Right lobe of liver (tissue), 6 donors: ENCODE measurements around the gene CLDN20. TPM values are rescaled to one million over a fixed set of nuclear protein-coding genes. Genes with fewer than 3 reads are reported as not detected.
A peak's percentile ranks its signal among the peaks of the same experiment; 100 is the strongest.
"Not testable (repeated sequence)": the region's sequence is repeated elsewhere in the genome, so short reads cannot be mapped to it uniquely, and the experiment has no call there.

ENCODE experiments used
- ATAC-seq, 4 donors: fragments of 200-7000 bp; cut with Tn5 transposase; one replicate each; pipeline ENCODE4 v1.9.1; 2020; ENCODE audit warnings: mild to moderate bottlenecking in 4 of 4, moderate library complexity in 4 of 4
- DNase-seq, 3 donors: peaks; one replicate each; pipeline ENCODE4 v3.0.0-alpha.2; 2020
- H3K27ac ChIP-seq, 3 donors: fragments of 200-600 bp; one replicate each; pipeline ENCODE4 v1.8.0; 2022
- H3K27me3 ChIP-seq, 2 donors: fragments of 200-600 bp; one replicate each; pipeline ENCODE4 v1.8.0; 2022
- H3K36me3 ChIP-seq, 4 donors: fragments of 200-600 bp; sonication (generic) in 1 of 4; one replicate each; pipeline versions ENCODE4 v1.5.1 to v1.8.0; 2017 to 2022; ENCODE audit warnings: control low read depth in 1 of 4
- H3K4me1 ChIP-seq, 4 donors: fragments of 200-600 bp; sonication (generic) in 1 of 4; one replicate each; pipeline versions ENCODE4 v1.5.1 to v1.8.0; 2017 to 2022; ENCODE audit warnings: control low read depth in 1 of 4
- H3K4me3 ChIP-seq, 3 donors: fragments of 200-600 bp; one replicate each; pipeline ENCODE4 v1.8.0; 2022
- H3K9me3 ChIP-seq, 4 donors: fragments of 200-600 bp; sonication (generic) in 1 of 4; one replicate each; pipeline versions ENCODE4 v1.5.1 to v1.8.0; 2017 to 2022; ENCODE audit warnings: control low read depth in 1 of 4
- POLR2A ChIP-seq: fragments of 450-650 bp; IDR thresholded peaks from one replicate; pipeline ENCODE4 v1.6.1; 2017; ENCODE audit warnings: antibody characterized with exemption, mild to moderate bottlenecking
- WGBS: methylation state at CpG from one replicate; pipeline ENCODE4 v1.1.6; 2018; ENCODE audit warnings: low coverage, low lambda C conversion rate; ENCODE audit not compliant: insufficient coverage; ENCODE audit errors: missing lambda C conversion rate; 5-methylcytosine and 5-hydroxymethylcytosine counted together
- intact Hi-C, 2 donors: fragments of 100-400 bp; cut with DNase I; formaldehyde crosslinking; loops; one replicate each; pipeline versions ENCODE4 v1.11.2 to v1.14.1; 2022
- total RNA-seq, 6 experiments: library from RNA; depleted of rRNA in 2 of 6; stranded (reverse); fragments of >200 nt in 2 of 6; fragmentation: NEBNext Ultra II Directional in 3 of 6; extraction: Animal tissue kit (Norgen Biotek cat#: 25700) in 3 of 6; gene quantifications; one replicate each; pipeline versions ENCODE4 v1.1.0 to v1.2.4, GENCODE V29; 2016 to 2023
- TF ChIP-seq, protein P1 (sequence below), 4 donors: fragments of 200-600 bp in 3 of 4; fragments of 450-650 bp in 1 of 4; IDR thresholded peaks; one replicate each; pipeline versions ENCODE4 v1.5.1 to v1.8.0; 2016 to 2022; ENCODE audit warnings: antibody characterized with exemption in 4 of 4, mild to moderate bottlenecking in 2 of 4
- donor health status: DM: no; HTN: yes; CAD: no.
- donor health status: DM: no; HTN: no; CAD: no.
- donor health status: DM: no; HTN: no; CAD: no.
- donor health status: DM: no; HTN: yes; CAD: no.
- donor health status: DM: no; HTN: yes; CAD: no.

CLDN20 gene
- total RNA-seq, 6 experiments from 2014 or later, result not detected

DNA sequence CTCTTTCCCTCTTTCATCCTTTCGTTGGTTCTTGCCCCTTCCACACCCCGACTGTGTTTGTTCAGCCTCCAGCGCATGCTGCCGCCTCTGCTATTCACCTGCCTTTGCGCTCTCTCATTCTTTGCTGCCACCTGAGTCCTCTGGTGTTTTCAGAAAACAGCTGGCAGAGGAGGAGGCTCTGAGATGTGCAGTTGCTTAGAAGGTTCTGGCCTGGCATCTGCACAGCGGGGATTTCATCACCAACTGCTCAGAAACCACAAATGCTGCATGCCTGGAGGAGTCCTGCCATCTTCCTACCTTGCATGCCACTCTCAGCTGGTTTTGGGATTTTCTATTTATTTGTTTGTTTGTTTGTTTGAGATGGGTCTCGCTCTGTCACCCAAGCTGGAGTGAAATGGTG lies 39.2 kb upstream of the CLDN20 start:
- 62% methylated on average over 5 of the region's 7 CpGs for WGBS
- ATAC-seq, result no peak
- H3K36me3 ChIP-seq, result no peaks in the 10 kb centered on the region

DNA sequence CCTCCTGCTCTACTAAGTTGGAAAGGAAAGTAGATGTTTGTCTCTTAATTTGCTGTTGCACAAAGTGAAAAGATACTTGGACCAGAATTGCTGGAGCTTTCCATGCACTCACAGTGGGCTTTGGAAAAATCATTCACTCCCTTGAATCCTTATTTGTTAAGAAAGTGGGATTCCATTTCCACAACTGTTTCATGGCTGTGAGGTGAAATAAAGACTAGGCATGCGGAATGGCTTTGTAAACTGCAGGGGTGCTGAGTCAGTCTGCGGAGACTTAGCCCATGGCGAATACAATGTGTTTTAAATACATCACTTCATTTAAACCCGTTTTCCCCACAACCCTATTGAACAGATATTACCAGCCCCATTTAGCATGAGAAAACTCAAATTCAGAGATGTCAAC lies 36.8 kb upstream of the CLDN20 start:
- intact Hi-C loops, result no loop called here
- H3K4me1 ChIP-seq, result no peaks in the 10 kb centered on the region
- H3K27me3 ChIP-seq, result no peaks in the 10 kb centered on the region
- H3K27ac ChIP-seq, result no peak overlapping the region
- TF ChIP-seq, protein P1, sequence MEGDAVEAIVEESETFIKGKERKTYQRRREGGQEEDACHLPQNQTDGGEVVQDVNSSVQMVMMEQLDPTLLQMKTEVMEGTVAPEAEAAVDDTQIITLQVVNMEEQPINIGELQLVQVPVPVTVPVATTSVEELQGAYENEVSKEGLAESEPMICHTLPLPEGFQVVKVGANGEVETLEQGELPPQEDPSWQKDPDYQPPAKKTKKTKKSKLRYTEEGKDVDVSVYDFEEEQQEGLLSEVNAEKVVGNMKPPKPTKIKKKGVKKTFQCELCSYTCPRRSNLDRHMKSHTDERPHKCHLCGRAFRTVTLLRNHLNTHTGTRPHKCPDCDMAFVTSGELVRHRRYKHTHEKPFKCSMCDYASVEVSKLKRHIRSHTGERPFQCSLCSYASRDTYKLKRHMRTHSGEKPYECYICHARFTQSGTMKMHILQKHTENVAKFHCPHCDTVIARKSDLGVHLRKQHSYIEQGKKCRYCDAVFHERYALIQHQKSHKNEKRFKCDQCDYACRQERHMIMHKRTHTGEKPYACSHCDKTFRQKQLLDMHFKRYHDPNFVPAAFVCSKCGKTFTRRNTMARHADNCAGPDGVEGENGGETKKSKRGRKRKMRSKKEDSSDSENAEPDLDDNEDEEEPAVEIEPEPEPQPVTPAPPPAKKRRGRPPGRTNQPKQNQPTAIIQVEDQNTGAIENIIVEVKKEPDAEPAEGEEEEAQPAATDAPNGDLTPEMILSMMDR (IDR thresholded peaks at IDR 0.05), result no peak
- no peak for TF ChIP-seq POLR2A
- H3K9me3 ChIP-seq, result no peaks in the 10 kb centered on the region
- DNase-seq (no peak), ATAC-seq (no peak)
- WGBS, result 79% methylated on average over 3 of the region's 4 CpGs
- H3K36me3 ChIP-seq, result no peaks in the 10 kb centered on the region
- H3K4me3 ChIP-seq, result no peak overlapping the region

More for the DNA sequence above, 39.2 kb upstream of the CLDN20 start:
- Histone ChIP-seq H3K4me1 (no peaks in the 10 kb centered on the region), H3K27ac (no peak overlapping the region), H3K9me3 (no peaks in the 10 kb centered on the region), H3K4me3 (no peak overlapping the region), H3K27me3 (no peaks in the 10 kb centered on the region)
- no peak for TF ChIP-seq POLR2A
- TF ChIP-seq, protein P1 (IDR thresholded peaks at IDR 0.05), result no peak
- no peak for DNase-seq
- intact Hi-C loops, result no loop called here

DNA sequence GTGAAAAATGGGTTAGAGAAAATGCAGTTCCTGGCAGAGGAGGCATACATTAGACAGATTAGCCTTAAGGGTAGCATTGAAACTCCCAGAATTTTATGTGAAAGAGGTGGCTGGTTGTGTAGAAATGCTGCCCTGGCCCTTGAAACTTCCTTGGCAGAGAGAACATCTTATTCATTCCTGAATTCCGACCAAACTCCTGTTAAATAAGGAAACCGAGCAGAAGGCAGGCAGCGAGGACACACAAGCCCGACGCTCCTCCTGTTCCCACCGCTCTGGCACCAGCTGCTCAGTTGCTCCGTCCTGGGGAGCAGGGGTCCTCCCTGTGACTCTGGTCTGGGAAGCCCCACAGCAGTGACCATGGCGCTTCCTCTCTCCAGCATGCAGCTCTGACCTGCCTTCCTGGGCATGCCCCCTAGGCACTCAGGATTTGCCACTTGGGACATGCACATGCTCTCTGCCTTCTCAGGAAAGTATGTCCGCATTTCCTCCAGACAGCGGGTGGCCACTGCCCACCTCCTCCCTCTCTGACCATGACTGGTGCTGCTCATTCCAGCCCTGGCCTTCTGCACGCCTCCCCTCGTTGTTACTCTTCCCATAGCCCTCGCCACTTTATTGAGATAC lies 35.2 kb upstream of the CLDN20 start:
- Histone ChIP-seq H3K4me1 (no peaks in the 10 kb centered on the region), H3K27me3 (no peaks in the 10 kb centered on the region), H3K27ac (no peak overlapping the region), H3K36me3 (no peaks in the 10 kb centered on the region), H3K9me3 (no peaks in the 10 kb centered on the region), H3K4me3 (no peak overlapping the region)
- DNase-seq (no peak), ATAC-seq (peak in 1 of 4 donors; percentile 42)
- intact Hi-C loops, result no loop called here
- TF ChIP-seq, protein P1 (IDR thresholded peaks at IDR 0.05), result no peak
- no peak for TF ChIP-seq POLR2A
- 88% methylated on average over 5 of the region's 13 CpGs for WGBS

DNA sequence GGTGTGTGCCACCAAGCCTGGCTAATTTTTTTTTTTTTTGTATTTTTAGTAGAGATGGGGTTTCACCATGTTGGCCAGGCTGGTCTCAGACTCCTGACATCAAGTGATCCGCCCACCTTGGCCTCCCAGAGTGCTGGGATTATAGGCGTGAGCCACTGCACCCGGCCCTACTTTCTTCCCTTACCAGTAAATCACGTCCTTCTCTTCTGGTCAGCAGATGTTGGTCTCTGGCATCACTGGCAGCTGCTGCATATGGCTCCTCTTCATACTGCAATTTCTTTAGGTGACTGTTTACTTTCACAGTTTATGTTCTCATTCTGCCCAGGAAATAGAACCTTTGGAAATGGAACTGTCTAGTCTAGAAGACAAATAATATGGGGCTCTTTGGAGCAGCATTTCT lies 32.8 kb upstream of the CLDN20 start:
- H3K27ac ChIP-seq, H3K4me1 ChIP-seq, ATAC-seq, H3K27me3 ChIP-seq, H3K4me3 ChIP-seq, DNase-seq, H3K9me3 ChIP-seq, H3K36me3 ChIP-seq, intact Hi-C loops: not testable (repeated sequence)
- 81% methylated on average over 4 of the region's 4 CpGs for WGBS

DNA sequence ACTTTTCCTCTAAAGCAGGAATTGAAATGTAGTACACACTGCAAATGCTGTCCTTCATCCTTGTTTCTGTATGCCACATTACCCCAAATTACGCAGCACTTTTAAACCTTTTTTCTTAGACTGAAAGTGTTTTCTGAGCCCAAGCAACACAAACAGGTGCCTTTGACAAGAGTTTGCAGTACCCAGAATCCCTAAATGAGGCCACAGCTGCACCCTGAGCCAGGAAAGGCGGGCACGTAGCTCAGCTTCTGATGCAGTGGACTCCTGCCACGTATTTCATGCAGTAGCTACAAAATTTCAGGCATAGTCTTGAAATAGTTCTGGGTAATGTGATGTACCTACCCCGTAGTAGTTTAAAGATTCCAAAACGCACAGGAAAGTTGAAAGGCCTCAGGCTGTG lies 31.0 kb upstream of the CLDN20 start:
- Histone ChIP-seq H3K27ac (no peak overlapping the region), H3K4me1 (no peaks in the 10 kb centered on the region), H3K36me3 (no peaks in the 10 kb centered on the region), H3K4me3 (no peak overlapping the region), H3K9me3 (no peaks in the 10 kb centered on the region), H3K27me3 (no peaks in the 10 kb centered on the region)
- DNase-seq (no peak), ATAC-seq (no peak)
- TF ChIP-seq, protein P1 (IDR thresholded peaks at IDR 0.05), result no peak
- no peak for TF ChIP-seq POLR2A
- 59% methylated on average over 3 of the region's 6 CpGs for WGBS
- intact Hi-C loops, result no loop called here
